Hepatocyte (in vitro differentiated cells): ENCODE measurements around the gene SORBS2.

ENCODE experiments used
- EZH2 ChIP-seq: fragments of 200-600 bp; sonication (generic); IDR thresholded peaks from 2 replicates; pipeline ENCODE4 v1.6.1; 2016; ENCODE audit warnings: antibody characterized with exemption, mild to moderate bottlenecking, borderline replicate concordance
- TF ChIP-seq, protein P1 (sequence below): fragments of 200-600 bp; sonication (generic); IDR thresholded peaks from 2 replicates; pipeline ENCODE4 v1.5.1; 2016; ENCODE audit warnings: antibody characterized with exemption, mild to moderate bottlenecking; ENCODE audit not compliant: poor library complexity

DNA sequence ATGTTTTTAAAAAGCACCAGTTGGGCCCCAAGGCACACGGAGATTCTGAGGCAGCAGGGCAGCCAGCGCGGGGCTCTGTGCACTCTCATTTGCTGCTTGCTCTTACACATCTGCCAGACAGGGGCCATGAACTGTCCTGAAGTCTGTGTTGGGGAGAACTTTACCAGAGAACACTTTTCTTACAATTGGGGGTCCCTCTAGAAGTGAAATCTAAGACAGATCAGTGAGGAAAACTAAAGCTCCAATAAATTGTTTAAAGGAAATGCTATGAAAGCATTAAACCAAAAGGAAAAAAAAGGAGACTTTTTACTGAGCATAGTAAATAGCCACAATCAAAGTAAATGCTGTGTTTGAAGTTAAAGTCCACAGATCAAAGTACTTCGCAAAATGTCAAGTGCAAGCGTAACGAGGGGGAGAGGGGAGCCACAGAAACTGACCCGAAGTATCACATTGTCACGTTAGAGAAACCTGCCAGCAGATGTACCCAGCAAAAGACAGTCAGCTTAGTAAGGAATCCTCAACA, 37.8 kb downstream of the SORBS2 start:
- TF ChIP-seq, protein P1, sequence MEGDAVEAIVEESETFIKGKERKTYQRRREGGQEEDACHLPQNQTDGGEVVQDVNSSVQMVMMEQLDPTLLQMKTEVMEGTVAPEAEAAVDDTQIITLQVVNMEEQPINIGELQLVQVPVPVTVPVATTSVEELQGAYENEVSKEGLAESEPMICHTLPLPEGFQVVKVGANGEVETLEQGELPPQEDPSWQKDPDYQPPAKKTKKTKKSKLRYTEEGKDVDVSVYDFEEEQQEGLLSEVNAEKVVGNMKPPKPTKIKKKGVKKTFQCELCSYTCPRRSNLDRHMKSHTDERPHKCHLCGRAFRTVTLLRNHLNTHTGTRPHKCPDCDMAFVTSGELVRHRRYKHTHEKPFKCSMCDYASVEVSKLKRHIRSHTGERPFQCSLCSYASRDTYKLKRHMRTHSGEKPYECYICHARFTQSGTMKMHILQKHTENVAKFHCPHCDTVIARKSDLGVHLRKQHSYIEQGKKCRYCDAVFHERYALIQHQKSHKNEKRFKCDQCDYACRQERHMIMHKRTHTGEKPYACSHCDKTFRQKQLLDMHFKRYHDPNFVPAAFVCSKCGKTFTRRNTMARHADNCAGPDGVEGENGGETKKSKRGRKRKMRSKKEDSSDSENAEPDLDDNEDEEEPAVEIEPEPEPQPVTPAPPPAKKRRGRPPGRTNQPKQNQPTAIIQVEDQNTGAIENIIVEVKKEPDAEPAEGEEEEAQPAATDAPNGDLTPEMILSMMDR, result no peak
- TF ChIP-seq EZH2, result no peak
